ENCODE results near the gene DENND1A.

The DENND1A gene

GRCh38 chr9:123617952-123618678 lies 311.8 kb downstream of the DENND1A start:
- no peak overlapping the region for H2BK12ac ChIP-seq (ENCODE audit: low read length)
- no peaks in the 10 kb centered on the region for H3K9me3 ChIP-seq (replicated peaks in 1 of 2; ENCODE audit: control insufficient read depth in 2 of 2, insufficient read depth in 1 of 2, low read depth in 1 of 2, low read length in 2 of 2)
- H3K4me2 ChIP-seq (ENCODE audit: insufficient read depth, low read length, poor library complexity, severe bottlenecking): no peak overlapping the region
- H3K23ac ChIP-seq (ENCODE audit: low read depth, low read length, poor library complexity): peak overlapping the region; percentile 23
- peak overlapping the region; percentile 47 for H3K9ac ChIP-seq (ENCODE audit: low read depth, low read length, poor library complexity)
- no CpG with 5 or more reads among the region's 11 CpGs for WGBS, 2 donors (ENCODE audit: extremely low coverage in 2 of 2, insufficient read length in 2 of 2, insufficient replicate concordance in 1 of 2)
- no peak overlapping the region for H2BK5ac ChIP-seq (ENCODE audit: low read length)
- H3K27ac ChIP-seq (replicated peaks; ENCODE audit: low read length): no peak overlapping the region
- H2AK5ac ChIP-seq (ENCODE audit: low read depth, low read length): no peak overlapping the region
- no peak overlapping the region for H4K91ac ChIP-seq (ENCODE audit: low read depth, low read length, poor library complexity)
- DNase-seq (ENCODE audit: low spot score): no peak
- H3K79me1 ChIP-seq (ENCODE audit: low read depth, low read length): no peaks in the 10 kb centered on the region
- peak overlapping the region; percentile 55 for H3K18ac ChIP-seq (ENCODE audit: low read length)
- no peak overlapping the region for H2AFZ ChIP-seq (ENCODE audit: low read length)
- no peak overlapping the region for H2BK120ac ChIP-seq (ENCODE audit: low read depth, low read length)
- H3K36me3 ChIP-seq (replicated peaks in 1 of 2; ENCODE audit: control insufficient read depth in 2 of 2, insufficient read depth in 2 of 2, low read length in 2 of 2): no peaks in the 10 kb centered on the region
- peaks cover 0 to 4% of the 10 kb centered on the region in 2 donors for H3K4me1 ChIP-seq (ENCODE audit: control insufficient read depth in 2 of 2, insufficient read depth in 1 of 2, low read depth in 1 of 2, low read length in 2 of 2)
- no peak overlapping the region for H3K4me3 ChIP-seq (ENCODE audit: low read length in 2 of 2)
- H3K14ac ChIP-seq (ENCODE audit: low read length): no peak overlapping the region
- H3K27me3 ChIP-seq (ENCODE audit: control insufficient read depth in 3 of 3, insufficient read depth in 3 of 3, low read depth in 1 of 3, low read length in 3 of 3): no peaks in the 10 kb centered on the region
- H2BK15ac ChIP-seq (ENCODE audit: low read length): no peak overlapping the region
- no peak overlapping the region for H4K8ac ChIP-seq (ENCODE audit: low read depth, low read length)
- no peak overlapping the region for H3K4ac ChIP-seq (ENCODE audit: low read length)

- Histone ChIP-seq H3K27me3 (ENCODE audit: control insufficient read depth in 3 of 3, insufficient read depth in 3 of 3, low read depth in 1 of 3, low read length in 3 of 3) (no peaks in the 10 kb centered on the region), H3K4me2 (ENCODE audit: insufficient read depth, low read length, poor library complexity, severe bottlenecking) (no peak overlapping the region), H3K4ac (ENCODE audit: low read length) (no peak overlapping the region), H3K9me3 (replicated peaks in 1 of 2; ENCODE audit: control insufficient read depth in 2 of 2, insufficient read depth in 1 of 2, low read depth in 1 of 2, low read length in 2 of 2) (no peaks in the 10 kb centered on the region), H2BK120ac (ENCODE audit: low read depth, low read length) (no peak overlapping the region), H2AK5ac (ENCODE audit: low read depth, low read length) (peak overlapping the region; percentile 20), H3K27ac (replicated peaks; ENCODE audit: low read length) (no peak overlapping the region), H4K8ac (ENCODE audit: low read depth, low read length) (no peak overlapping the region), H3K79me1 (ENCODE audit: low read depth, low read length) (no peaks in the 10 kb centered on the region), H2BK15ac (ENCODE audit: low read length) (no peak overlapping the region), H3K14ac (ENCODE audit: low read length) (no peak overlapping the region), H3K4me3 (ENCODE audit: low read length in 2 of 2) (no peak overlapping the region), H3K23ac (ENCODE audit: low read depth, low read length, poor library complexity) (peak overlapping the region; percentile 12), H2BK5ac (ENCODE audit: low read length) (no peak overlapping the region), H4K91ac (ENCODE audit: low read depth, low read length, poor library complexity) (no peak overlapping the region), H2AFZ (ENCODE audit: low read length) (no peak overlapping the region), H3K4me1 (ENCODE audit: control insufficient read depth in 2 of 2, insufficient read depth in 1 of 2, low read depth in 1 of 2, low read length in 2 of 2) (peaks cover 0 to 6% of the 10 kb centered on the region in 2 donors), H3K18ac (ENCODE audit: low read length) (no peak overlapping the region), H2BK12ac (ENCODE audit: low read length) (no peak overlapping the region), H3K9ac (ENCODE audit: low read depth, low read length, poor library complexity) (no peak overlapping the region), H3K36me3 (replicated peaks in 1 of 2; ENCODE audit: control insufficient read depth in 2 of 2, insufficient read depth in 2 of 2, low read length in 2 of 2) (no peaks in the 10 kb centered on the region)
- no peak for DNase-seq (ENCODE audit: low spot score)
- WGBS, 2 donors (ENCODE audit: extremely low coverage in 2 of 2, insufficient read length in 2 of 2, insufficient replicate concordance in 1 of 2): no CpG with 5 or more reads among the region's 9 CpGs
These were observed 312.6 kb downstream of the DENND1A start for GRCh38 chr9:123617286-123617685.

DNA sequence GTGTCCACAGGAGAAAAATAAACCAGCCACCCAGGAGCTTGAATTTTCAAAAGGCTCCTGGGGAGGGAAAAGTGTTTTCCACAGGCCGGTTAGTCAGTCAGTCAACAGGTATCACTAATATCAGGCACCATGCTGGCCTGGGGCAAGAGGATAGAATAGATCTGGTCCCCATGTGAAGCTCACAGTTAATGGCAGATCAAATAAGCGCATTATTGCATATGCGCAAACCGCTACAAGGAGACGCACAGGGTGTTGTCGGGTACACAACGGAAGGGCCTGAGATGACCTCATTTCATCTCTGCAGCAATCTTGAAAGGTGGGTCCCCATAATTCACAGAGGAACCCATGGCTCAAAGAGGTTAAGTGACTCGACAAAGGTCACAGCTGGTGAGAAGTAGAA lies 313.2 kb downstream of the DENND1A start:
- DNase-seq (ENCODE audit: low spot score): no peak
- Histone ChIP-seq H2BK120ac (ENCODE audit: low read depth, low read length) (no peak overlapping the region), H3K27ac (replicated peaks; ENCODE audit: low read length) (no peak overlapping the region), H2BK5ac (ENCODE audit: low read length) (no peak overlapping the region), H2BK15ac (ENCODE audit: low read length) (no peak overlapping the region), H2AK5ac (ENCODE audit: low read depth, low read length) (no peak overlapping the region), H3K4me3 (ENCODE audit: low read length in 2 of 2) (no peak overlapping the region), H3K36me3 (replicated peaks in 1 of 2; ENCODE audit: control insufficient read depth in 2 of 2, insufficient read depth in 2 of 2, low read length in 2 of 2) (no peaks in the 10 kb centered on the region), H4K8ac (ENCODE audit: low read depth, low read length) (no peak overlapping the region), H3K4ac (ENCODE audit: low read length) (no peak overlapping the region), H4K91ac (ENCODE audit: low read depth, low read length, poor library complexity) (no peak overlapping the region), H3K23ac (ENCODE audit: low read depth, low read length, poor library complexity) (no peak overlapping the region), H3K9me3 (replicated peaks in 1 of 2; ENCODE audit: control insufficient read depth in 2 of 2, insufficient read depth in 1 of 2, low read depth in 1 of 2, low read length in 2 of 2) (no peaks in the 10 kb centered on the region), H3K9ac (ENCODE audit: low read depth, low read length, poor library complexity) (no peak overlapping the region), H3K18ac (ENCODE audit: low read length) (no peak overlapping the region), H3K4me2 (ENCODE audit: insufficient read depth, low read length, poor library complexity, severe bottlenecking) (no peak overlapping the region), H3K4me1 (ENCODE audit: control insufficient read depth in 2 of 2, insufficient read depth in 1 of 2, low read depth in 1 of 2, low read length in 2 of 2) (peaks cover 0 to 6% of the 10 kb centered on the region in 2 donors), H3K27me3 (ENCODE audit: control insufficient read depth in 3 of 3, insufficient read depth in 3 of 3, low read depth in 1 of 3, low read length in 3 of 3) (no peaks in the 10 kb centered on the region), H2AFZ (ENCODE audit: low read length) (no peak overlapping the region), H3K79me1 (ENCODE audit: low read depth, low read length) (no peaks in the 10 kb centered on the region), H3K14ac (ENCODE audit: low read length) (no peak overlapping the region), H2BK12ac (ENCODE audit: low read length) (no peak overlapping the region)
- no CpG with 5 or more reads among the region's 8 CpGs for WGBS, 2 donors (ENCODE audit: extremely low coverage in 2 of 2, insufficient read length in 2 of 2, insufficient replicate concordance in 1 of 2)

DNA sequence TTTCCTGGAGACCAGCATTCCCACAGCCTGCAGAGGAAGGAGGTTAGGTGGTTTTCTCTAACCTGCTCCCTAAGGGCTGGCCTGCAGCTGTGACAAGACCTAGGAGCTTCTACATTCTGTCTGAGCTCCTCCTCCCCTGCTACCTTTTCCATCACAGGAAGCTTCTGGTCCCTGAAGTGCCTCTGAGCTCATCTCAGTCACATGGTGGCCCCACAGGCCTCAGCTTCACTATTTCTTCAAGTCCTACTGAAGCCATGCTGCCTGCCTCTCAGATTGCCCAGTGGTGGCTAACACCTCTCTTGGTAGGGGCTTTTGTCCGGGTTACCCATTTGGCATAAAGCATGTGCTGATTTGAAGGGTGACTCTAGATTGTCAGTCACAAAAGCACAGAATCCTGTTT lies 314.5 kb downstream of the DENND1A start:
- no peak overlapping the region for H4K8ac ChIP-seq (ENCODE audit: low read depth, low read length)
- H3K9me3 ChIP-seq (replicated peaks in 1 of 2; ENCODE audit: control insufficient read depth in 2 of 2, insufficient read depth in 1 of 2, low read depth in 1 of 2, low read length in 2 of 2): no peaks in the 10 kb centered on the region
- no peak overlapping the region for H2AFZ ChIP-seq (ENCODE audit: low read length)
- DNase-seq (ENCODE audit: low spot score): no peak
- no peak overlapping the region for H3K4ac ChIP-seq (ENCODE audit: low read length)
- no peak overlapping the region for H2BK12ac ChIP-seq (ENCODE audit: low read length)
- H2BK15ac ChIP-seq (ENCODE audit: low read length): no peak overlapping the region
- H3K79me1 ChIP-seq (ENCODE audit: low read depth, low read length): no peaks in the 10 kb centered on the region
- no peak overlapping the region for H3K4me3 ChIP-seq (ENCODE audit: low read length in 2 of 2)
- H3K9ac ChIP-seq (ENCODE audit: low read depth, low read length, poor library complexity): no peak overlapping the region
- H3K36me3 ChIP-seq (replicated peaks in 1 of 2; ENCODE audit: control insufficient read depth in 2 of 2, insufficient read depth in 2 of 2, low read length in 2 of 2): no peaks in the 10 kb centered on the region
- no peak overlapping the region for H3K18ac ChIP-seq (ENCODE audit: low read length)
- H2BK5ac ChIP-seq (ENCODE audit: low read length): no peak overlapping the region
- no CpG with 5 or more reads among the region's 1 CpG for WGBS, 2 donors (ENCODE audit: extremely low coverage in 2 of 2, insufficient read length in 2 of 2, insufficient replicate concordance in 1 of 2)
- no peak overlapping the region for H3K23ac ChIP-seq (ENCODE audit: low read depth, low read length, poor library complexity)
- no peak overlapping the region for H3K27ac ChIP-seq (replicated peaks; ENCODE audit: low read length)
- no peak overlapping the region for H2BK120ac ChIP-seq (ENCODE audit: low read depth, low read length)
- H3K4me2 ChIP-seq (ENCODE audit: insufficient read depth, low read length, poor library complexity, severe bottlenecking): no peak overlapping the region
- H3K14ac ChIP-seq (ENCODE audit: low read length): no peak overlapping the region
- peaks cover 3 to 6% of the 10 kb centered on the region in 2 donors for H3K4me1 ChIP-seq (ENCODE audit: control insufficient read depth in 2 of 2, insufficient read depth in 1 of 2, low read depth in 1 of 2, low read length in 2 of 2)
- no peaks in the 10 kb centered on the region for H3K27me3 ChIP-seq (ENCODE audit: control insufficient read depth in 3 of 3, insufficient read depth in 3 of 3, low read depth in 1 of 3, low read length in 3 of 3)
- no peak overlapping the region for H4K91ac ChIP-seq (ENCODE audit: low read depth, low read length, poor library complexity)
- H2AK5ac ChIP-seq (ENCODE audit: low read depth, low read length): no peak overlapping the region

All from neuronal stem cell (in vitro differentiated cells).